ENCODE data around the gene NAT8L. TPM values are rescaled to one million over a fixed set of nuclear protein-coding genes. Genes with fewer than 3 reads are reported as not detected.
"Not testable (repeated sequence)": the region's sequence is repeated elsewhere in the genome, so short reads cannot be mapped to it uniquely, and the experiment has no call there.

The NAT8L gene, protein sequence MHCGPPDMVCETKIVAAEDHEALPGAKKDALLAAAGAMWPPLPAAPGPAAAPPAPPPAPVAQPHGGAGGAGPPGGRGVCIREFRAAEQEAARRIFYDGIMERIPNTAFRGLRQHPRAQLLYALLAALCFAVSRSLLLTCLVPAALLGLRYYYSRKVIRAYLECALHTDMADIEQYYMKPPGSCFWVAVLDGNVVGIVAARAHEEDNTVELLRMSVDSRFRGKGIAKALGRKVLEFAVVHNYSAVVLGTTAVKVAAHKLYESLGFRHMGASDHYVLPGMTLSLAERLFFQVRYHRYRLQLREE
- 0.05 TPM in 1 of 2 replicates, not detected in the other for total RNA-seq (2014; rRNA removed; shearing (Covaris generic))

DNA sequence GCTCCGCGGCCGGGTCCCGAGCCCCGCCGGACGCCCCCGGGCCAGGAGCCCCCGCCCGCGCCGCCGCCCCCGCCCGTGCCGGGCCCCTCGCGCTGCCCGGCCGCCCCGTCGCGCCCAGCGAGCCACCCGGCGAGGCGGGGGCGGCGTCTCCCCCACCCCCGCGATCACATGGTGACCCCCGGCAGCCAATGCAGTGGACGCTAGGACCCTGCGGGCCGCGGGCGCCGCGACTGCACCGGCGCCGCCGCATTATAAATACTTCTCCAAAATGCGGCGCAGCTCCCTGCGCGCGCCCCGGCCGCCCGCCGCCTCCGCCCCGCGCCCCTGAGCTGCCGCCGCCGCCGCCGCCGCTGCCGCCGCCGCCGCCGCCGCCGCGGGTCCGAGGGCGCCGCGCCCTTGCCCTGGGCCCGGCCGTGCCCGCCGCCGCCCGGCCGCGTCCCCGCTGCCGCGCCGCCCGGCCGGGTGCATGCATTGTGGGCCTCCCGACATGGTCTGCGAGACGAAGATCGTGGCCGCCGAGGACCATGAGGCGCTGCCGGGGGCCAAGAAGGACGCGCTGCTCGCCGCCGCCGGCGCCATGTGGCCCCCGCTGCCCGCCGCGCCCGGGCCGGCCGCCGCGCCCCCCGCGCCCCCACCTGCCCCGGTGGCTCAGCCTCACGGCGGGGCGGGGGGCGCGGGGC lies at the start of gene NAT8L:
Gene NAT8L, plus strand, starts transcription at position 282 of the 680 bp plus-strand sequence. Its CDS starts 185 bp downstream, at position 467.
- DNase-seq (ENCODE audit: low read depth), result no peak

DNA sequence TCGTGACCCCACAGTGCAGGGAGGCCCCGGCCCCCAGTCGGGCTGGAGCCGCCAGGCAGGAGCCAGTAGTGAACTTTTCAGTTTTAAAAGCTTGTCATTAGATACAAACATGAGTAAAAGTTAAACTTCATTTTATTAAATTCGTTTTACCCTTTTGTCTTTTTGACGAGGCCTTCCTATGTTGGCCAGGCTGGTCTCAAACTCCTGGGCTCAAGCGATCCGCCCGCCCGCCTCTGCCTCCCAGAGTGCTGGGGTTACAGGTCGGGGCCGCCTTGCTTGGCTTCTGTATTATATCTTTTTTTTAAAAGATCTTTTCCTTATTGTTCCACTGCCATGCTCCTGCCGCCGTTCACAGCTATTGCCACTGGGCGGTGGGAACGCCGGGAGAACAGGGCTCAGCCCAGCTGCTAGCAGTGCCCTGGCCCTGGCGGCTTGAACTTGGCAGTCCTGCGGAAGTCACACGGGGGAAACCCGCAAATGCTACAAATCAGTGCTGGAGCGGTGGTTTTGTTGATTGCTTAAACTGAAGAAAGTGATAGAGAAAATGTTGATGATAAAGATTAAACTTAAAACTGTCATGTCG lies 49.4 kb upstream of the NAT8L start:
- peak; percentile 66 for DNase-seq (ENCODE audit: low read depth)

DNA sequence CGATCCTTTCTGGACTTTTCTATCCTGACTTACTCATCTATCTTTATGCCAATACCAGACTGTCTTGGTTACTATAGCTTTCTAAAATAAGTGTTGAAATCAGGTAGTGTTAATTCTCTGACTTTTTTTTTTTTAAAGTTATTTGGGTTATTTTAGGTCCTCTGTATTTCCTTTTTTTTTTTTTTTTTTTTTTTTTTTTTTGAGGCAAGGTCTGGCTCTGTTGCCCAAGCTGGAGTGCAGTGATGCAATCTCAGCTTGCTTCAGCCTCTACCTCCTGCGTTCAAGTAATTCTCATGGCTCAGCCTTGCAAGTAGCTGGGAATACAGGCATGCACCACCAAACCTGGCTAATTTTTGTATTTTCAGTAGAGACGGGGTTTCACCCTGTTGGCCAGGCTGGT lies 47.5 kb upstream of the NAT8L start:
- DNase-seq (ENCODE audit: low read depth), result no peak

DNA sequence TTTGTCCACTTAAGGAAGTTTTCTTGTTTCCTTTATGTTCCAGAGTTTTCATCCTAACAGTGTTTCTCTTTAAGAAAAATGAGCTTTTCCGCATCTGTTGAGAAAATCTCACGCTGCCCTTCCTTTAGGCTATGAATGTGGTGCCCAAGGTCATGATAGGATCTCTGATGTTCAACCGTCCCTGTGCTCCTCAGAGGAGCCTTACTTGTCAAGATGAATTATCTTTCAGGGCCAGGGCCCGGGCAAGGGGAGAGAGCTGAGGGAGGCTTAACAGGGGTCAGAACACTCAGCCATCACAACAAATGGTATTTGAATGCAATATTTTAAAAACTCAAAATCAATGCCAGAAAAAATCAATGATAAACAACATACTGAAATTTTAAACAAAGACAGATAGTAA lies 44.1 kb upstream of the NAT8L start:
- no peak for DNase-seq (ENCODE audit: low read depth)

DNA sequence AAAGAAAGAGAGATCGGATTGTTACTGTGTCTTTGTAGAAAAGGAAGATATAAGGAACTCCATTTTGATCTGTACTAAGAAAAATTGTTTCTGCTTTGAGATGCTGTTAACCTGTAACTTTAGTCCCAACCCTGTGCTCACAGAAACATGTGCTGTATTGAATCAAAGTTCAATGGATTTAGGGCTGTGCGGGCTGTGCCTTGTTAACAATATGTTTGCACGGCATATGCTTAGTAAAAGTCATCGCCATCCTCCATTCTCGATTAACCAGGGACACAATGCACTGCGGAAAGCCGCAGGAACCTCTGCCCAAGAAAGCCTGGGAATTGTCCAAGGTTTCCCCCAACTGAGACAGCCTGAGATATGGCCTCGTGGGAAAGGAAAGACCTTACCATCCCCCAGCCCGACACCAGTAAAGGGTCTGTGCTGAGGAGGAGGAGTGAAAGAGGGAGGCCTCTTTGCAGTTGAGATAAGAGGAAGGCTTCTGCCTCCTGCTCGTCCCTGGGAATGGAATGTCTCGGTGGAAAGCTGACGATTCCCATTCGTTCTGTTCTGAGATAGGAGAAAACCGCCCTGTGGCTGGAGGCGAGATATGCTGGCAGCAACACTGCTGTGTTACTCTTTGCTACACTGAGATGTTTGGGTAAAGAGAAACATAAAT lies 37.6 kb upstream of the NAT8L start:
- not testable (repeated sequence) for DNase-seq (ENCODE audit: low read depth)

DNA sequence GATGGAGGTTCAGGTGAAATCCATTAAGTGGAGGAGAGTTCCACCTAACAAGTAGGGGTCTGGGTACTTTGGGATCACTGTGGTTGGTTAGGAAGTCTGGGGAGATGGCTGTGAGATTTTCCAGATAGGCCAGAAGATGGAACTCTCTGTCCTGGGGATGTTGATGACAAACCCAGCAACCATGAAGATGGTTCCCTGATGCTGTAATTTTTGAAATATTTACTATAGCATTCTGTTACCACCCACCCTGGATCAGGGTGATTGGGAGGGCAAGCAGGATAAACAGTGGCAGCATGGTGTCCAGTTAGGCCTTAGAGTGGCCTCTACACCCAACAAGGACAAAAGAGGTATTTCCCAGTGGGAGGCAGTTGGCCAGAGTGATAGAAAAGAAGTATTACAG lies 34.4 kb upstream of the NAT8L start:
- no peak for DNase-seq (ENCODE audit: low read depth)

DNA sequence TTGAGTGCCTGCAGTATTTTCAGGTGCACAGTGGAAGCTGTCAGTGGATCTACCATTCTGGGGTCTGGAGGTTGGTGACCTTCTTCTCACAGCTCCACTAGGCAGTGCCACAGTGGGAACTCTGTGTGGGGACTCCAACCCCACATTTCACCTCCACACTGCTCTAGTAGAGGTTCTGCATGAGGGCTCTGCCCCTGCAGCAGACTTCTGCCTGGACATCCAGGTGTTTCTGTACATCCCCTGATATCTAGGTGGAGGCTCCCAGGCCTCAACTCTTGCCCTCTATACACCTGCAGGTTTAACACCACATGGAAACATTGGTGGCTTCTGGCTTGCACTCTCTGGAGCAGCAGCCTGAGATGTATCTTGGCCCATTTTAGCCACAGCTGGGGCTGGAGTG lies 33.3 kb upstream of the NAT8L start:
- DNase-seq (ENCODE audit: low read depth), result no peak

DNA sequence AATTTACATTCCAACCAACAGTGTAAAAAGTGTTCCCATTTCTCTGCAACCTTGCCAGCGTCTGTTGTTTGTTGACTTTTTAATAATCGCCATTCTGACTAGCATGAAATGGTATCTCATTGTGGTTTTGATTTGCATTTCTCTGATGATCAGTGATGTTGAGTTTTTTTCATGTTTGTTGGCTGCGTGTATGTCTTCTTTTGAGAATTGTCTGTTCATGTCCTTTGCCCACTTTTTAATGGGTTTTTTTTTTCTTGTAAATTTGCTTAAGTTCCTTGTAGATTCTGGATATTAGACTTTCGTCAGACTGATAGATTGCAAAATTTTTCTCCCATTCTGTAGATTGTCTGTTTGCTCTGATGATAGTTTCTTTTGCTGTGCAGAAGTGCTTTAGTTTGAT lies 32.0 kb upstream of the NAT8L start:
- not testable (repeated sequence) for DNase-seq (ENCODE audit: low read depth)

DNA sequence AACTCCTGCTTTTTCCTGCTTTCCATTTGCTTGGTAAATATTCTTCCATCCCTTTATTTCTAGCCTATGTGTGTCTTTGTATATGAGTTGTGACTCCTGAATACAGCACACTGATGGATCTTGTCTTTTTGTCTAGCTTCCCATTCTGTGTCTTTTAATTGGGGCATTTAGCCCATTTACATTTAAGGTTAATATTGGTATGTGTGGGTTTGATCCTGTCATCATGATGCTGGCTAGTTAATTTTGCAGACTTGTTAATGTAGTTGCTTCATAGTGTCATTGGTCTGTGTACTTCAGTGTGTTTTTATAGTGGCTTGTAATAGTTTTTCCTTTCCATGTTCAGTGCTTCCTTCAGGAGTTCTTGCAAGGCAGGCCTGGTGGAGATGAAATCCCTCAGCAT lies 28.0 kb upstream of the NAT8L start:
- not testable (repeated sequence) for DNase-seq (ENCODE audit: low read depth)

DNA sequence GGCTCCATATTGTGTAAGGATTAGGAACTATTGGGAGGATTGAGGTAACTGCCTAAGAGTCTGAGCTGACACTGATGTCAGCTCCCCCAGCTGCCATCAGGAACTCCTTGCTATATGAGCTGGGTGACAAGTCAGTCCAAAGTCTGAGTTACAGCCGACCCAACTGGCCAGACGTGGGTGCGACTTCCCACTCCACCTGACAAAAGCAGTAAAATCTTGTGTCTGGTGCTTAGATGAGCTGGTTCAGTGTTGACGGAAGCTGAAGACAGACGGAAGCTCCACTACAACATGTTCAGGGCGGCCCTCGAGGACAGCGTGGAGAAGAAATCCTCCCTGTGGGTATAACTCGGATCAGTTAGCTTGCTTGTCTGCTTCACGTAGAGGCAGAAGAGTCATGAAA lies 22.8 kb upstream of the NAT8L start:
- no peak for DNase-seq (ENCODE audit: low read depth)

DNA sequence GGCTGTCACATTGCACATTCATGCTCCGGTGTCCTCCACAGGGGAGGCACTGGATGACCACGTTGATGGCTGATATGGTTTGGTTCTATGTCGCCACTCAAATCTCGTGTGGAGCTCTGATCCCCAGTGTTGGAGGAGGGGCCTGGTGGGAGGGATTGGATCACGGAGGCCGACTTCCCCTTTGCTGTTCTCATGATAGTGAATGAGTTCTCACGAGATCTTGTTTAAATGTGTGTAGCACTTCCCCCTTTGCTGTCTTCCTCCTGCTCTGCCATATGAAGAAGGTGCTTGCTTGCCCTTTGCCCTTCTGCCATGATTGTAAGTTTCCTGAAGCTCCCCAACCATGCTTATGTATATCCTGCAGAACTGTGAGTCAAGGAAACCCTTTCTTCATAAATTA lies 22.3 kb upstream of the NAT8L start:
- DNase-seq (ENCODE audit: low read depth), result no peak

DNA sequence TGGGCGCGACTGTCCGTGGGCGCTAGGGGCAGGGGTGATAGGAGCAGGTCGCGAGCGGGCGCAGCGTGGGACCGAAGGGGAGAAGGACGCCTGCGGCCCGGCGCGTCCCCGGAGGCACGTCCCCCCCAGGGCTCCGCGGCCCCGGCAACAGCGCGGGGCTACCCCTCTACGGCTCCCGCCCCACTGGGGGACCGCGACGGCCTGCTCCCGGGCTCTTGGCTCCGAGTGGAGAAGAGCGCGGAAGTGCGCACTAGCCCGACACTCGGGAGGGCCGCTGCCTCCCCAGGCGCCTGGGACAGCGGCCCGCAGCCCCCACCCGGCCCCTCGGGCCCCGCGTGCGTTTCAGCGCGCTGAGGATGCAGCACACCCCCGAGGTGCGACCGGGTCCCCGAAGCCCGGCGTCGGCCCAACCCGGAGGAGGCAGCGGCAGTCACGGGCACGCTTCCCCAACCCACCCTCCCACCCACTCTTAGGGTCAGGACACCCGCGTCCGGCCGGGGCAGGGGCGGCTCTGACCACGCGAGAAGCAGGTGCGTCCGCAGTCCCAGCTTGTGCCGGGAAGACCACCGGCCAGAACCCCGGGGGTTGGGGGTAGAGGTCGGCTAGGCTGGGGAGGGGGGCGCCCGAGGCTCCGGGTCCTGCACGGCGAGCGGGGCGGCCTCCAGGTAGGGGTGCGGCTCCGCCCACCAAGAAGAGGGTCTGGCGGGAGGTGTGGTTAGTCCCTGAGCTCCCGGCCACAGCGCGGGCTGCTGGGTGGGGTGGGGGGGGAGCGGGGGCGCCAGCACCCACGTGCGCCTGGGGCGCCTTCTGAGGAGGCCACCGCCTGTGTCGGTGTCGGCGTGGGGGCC lies 18.5 kb upstream of the NAT8L start:
- no peak for DNase-seq (ENCODE audit: low read depth)

DNA sequence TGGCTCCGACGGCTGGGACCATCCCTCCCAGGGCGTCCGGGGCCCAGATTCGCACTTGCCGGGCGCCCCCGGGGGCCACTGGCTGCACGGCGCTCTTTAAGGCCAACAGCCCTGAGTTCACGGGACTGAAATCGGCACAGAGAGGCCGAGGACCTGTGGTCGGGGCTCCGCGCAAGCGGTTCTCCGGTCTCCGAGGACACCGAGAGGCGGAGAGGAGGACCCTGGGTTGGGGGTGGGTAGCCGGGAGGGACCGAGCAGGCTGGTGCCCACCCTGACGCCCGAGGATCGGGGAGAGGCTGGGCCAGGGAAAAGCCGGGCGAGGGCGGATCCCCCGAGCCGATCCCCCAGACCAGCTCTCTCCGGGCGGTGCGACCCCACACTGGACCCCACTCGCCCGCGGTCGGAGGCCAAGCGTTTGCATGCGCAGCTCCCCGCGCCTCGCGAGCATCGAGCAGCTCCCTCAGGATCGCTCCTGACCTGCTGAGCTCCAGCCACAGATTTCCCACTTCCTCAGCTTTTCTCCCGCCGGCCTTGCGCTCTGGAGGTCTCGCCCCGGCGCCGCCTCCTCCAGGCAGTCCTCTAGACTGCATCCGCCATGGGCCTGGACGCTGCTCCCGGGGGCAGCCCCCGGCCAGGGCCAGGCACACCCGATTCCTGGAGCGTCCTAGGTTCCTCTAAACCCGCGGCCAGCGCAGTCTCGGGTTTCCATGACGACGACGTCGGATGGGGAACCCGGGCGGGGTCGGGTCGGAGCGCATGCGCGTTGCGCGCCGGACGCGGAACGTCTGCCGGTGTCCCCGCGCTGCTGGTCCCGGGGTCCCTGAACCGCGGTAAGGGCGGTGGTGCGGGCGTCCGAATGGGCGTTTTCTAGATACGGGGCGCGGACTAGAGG lies 17.6 kb upstream of the NAT8L start:
- peak; percentile 76 for DNase-seq (ENCODE audit: low read depth)

DNA sequence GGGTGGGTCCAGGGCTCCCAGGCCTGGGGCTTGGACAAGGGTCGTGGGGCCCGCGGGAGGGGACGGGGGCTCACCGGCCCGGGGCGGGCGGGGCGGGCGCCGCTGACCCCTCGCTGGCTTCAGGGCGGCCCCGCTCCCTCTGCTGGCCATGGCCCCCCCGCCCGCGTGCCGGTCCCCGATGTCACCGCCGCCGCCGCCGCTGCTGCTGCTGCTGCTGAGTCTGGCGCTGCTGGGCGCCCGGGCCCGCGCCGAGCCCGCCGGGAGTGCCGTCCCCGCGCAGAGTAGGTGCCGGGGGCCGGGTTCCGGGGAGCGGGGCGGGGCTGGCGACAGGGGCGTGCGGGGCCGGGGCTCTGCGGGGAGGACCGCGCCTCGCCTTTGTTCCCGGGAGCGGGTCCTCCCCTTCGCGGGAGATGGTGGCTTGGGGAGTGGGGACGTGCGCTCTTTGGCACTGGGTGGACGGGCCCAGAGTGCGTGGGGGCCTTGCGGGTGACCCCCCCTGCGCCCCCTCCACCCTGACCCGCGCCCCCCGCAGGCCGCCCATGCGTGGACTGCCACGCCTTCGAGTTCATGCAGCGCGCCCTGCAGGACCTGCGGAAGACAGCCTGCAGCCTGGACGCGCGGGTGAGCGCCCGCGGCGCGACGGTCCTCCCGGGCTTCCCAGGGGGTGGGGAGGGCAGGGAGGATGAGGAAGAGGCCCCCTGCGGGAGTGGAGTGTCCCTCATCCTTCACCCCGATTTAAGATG lies 16.8 kb upstream of the NAT8L start:
- peak; percentile 19 for DNase-seq (ENCODE audit: low read depth)

DNA sequence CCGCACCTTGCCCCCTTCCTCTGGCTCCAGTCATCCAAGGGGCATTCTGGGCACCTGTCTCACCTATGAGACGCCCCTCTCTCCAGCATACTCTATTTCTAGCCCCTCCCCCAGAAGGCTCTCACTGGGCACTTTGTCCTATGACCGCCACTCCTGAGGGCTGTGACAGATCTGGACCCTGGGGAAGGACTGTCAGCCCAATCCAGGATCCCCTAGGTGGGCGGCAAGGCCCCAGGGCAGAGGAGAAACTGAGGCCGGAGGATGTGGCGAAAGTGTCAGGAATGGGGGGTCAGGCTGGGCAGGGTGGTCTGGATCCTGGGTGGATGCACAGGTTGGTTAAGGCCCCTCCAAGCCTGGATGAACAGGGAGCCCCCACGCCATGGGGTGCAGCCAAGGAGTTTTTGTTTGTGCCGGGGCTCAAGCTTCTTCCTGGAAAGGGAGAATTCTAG lies 16.2 kb upstream of the NAT8L start:
- DNase-seq (ENCODE audit: low read depth), result no peak

DNA sequence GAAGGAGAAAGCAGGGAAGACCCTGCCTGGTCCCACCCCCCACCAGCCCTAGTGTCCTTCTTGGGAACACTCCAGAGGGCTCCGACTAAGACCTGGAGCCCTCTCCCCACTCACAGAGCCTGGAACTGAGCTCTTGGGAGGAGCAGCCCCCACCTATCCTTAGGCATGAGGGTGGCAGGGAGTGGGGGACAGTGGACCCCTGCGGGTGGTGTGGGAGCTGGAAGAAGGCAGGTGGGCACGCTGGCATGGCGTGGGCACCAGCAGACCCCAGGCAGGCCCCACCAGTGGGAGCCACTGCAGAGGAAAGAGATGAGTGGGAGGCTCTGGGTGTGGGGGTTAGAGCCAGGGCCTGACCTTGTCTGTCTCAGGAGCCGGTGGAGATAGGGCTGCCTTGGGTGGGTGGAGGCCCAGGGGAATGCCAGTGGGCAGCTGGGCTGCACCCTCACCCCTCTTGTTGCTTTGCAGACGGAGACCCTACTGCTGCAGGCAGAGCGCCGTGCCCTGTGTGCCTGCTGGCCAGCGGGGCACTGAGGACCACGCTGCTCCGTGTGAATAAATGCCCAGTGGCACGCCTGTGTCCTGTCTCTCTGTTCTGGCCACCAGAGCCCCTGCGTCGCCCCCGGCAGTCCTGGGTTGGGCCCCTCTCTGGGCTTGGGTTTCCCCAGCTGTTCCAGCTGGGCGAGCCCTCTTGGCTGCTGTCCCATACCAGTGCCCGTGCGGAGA lies 15.6 kb upstream of the NAT8L start:
- no peak for DNase-seq (ENCODE audit: low read depth)

DNA sequence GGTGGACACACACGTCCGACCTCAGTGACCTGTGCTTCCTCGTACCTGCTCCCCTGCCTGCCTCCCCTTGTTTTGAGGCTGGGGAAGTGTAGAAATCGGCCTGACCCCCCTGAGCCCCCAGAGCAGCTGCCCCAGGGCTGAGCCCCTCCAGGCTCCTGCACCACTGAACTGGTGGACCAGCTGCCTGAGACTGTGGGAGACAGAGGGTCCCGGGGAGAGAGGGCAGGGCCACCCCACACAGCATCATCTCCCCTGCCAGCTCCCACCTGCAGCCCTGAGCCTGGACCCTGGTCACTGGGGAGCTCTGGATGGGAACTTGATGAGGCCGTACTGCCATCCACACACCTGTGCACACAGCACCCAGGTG lies 15.0 kb upstream of the NAT8L start:
- DNase-seq (ENCODE audit: low read depth), result no peak

DNA sequence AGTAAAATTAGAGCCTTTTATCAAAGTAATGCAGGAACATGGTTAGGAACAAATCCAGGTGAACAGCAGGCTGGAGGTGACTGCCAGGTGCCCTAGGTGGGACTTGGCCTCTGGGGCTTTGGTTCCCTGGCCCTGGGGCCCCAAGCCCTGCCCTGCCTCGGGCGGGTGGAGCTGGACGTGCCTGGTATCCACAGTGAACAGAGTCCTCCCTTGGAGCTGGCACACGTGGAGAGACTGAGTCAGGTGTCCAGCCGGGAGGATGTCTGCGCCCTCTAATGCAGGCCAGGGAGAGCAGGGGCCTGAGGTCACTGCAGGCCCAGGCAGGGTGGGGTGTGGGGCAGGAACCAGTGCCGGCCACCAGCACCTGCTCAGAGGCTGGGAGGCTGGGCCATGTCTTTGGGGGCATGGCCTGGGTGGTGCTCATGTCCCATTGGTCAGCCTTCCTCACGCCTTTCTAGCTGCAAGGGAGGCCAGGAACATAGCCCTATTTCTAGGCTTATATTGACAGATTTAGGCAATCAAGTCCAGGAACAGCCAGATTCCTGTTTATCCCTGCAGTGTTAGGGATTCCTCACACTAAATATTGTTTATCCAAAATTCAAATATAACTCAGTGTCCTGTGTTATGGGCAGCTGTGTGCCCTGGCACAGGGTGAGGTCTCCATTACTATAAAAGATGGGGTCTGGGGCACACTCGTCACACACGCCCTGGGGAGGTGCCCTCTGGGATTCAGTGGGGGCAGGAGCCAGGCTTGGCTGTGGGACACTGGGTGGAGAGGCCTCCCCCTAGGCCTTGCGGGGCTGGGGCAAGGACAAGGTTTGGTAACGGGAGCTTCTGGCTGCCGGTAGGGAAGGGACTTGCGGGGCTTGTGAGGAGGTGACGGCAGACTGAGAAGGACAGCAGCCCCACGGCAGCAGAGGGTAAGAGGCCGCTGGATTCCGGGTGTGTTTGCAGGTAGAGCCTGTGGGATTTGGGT lies 14.3 kb upstream of the NAT8L start:
- DNase-seq (ENCODE audit: low read depth), result no peak
